NCI-H2196 (cell line): Measurements from ENCODE around the gene SOD1.
"Not testable (repeated sequence)": the region's sequence is repeated elsewhere in the genome, so short reads cannot be mapped to it uniquely, and the experiment has no call there.

Experiments used
- DNase-seq: peaks from one replicate; lab custom pipeline; 2025; ENCODE audit not compliant: unreplicated experiment; lab: John Stamatoyannopoulos, UW

The SOD1 gene

DNA sequence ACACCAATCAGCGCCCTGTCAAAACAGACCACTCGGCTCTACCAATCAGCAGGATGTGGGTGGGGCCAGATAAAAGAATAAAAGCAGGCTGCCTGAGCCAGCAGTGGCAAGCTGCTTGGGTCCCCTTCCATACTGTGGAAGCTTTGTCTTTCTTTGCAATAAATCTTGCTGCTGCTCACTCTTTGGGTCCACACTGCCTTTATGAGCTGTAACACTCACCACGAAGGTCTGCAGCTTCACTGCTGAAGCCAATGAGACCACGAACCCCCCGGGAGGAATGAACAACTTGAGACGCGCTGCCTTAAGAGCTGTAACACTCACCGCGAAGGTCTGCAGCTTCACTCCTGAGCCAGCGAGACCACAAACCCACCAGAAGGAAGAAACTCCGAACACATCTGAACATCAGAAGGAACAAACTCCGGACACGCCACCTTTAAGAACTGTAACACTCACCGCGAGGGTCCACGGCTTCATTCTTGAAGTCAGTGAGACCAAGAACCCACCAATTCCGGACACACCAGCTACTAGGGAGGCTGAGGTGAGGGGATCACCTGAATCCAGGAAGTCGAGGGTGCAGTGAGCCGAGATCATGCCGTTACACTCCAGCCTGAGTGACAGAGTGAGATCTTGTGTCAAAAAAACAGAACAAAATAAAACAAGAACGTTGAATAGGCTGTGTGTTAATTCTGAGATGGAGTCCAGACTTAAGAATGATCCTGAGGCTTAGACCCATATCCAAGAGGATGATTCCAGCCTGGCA, 4.5 kb upstream of the SOD1 start:
- not testable (repeated sequence) for DNase-seq

DNA sequence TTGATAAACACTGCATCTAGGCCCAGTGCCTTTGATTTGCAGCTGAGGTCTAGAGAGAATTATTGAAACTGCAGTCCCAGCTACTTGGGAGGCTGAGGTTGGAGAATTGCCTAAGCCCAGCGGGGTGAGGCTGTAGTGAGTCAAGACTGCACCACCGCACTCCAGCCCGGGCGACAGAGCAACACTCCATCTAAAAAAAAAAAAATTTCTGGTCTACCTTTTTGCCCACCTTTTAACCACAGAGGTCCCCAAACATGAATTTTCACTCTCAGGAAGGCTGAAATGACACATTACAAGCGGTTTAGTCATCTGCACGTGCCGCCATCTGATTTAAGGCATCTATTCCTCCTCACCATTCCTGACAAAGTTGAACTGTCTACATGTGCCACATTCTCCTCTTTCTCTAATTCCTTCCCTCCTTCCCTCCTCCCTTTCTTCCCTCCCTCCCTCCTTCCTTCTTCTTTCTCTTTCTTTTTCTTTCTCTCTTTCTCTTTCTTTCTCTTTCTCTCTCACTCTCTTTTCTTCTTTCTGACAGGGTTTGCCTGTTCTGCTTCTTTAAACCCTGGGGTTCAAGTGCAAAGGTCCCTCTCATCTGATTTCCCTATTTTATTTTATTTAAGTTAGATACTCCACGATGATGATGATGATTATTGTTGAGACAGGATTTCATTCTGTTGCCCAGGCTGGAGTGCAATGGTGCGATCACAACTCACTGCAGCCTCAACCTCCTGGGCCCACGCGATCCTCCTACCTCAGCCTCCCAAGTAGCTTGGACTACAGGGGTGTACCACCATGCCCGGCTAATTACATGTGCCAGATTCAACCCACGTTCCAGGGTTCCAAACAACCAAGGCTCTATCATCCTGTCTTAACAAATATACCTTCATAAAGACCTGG, 3.0 kb upstream of the SOD1 start:
- DNase-seq = no peak

DNA sequence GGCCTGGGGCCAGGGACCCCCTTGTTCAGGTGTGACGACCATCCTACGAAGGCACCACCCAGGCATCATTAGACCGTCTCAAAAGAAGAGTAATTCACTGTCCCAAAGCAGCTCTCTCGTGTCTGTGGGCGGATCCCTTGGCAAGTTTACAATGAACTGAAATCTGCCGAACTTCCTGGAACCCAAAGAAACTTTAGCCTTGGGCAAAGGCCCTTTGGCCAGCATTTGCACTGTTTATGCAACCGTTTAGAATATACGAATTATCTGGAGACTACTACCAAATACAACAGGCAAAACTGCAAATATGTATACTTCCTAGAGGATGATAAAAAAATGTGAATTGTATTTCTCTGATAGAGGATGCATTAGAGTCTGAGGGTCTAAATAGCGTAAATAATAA, 1.4 kb upstream of the SOD1 start:
- no peak for DNase-seq

DNA sequence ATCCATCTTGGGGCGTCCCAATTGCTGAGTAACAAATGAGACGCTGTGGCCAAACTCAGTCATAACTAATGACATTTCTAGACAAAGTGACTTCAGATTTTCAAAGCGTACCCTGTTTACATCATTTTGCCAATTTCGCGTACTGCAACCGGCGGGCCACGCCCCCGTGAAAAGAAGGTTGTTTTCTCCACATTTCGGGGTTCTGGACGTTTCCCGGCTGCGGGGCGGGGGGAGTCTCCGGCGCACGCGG, 282 bp upstream of the SOD1 start:
- DNase-seq = no peak

DNA sequence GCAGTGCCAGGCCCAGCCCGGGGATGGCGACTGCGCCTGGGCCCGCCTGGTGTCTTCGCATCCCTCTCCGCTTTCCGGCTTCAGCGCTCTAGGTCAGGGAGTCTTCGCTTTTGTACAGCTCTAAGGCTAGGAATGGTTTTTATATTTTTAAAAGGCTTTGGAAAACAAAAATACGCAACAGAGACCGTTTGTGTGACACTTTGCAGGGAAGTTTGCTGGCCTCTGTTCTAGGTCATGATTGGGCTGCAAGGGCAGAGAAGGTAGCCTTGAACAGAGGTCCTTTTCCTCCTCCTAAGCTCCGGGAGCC, 719 bp downstream of the SOD1 start:
- no peak for DNase-seq

DNA sequence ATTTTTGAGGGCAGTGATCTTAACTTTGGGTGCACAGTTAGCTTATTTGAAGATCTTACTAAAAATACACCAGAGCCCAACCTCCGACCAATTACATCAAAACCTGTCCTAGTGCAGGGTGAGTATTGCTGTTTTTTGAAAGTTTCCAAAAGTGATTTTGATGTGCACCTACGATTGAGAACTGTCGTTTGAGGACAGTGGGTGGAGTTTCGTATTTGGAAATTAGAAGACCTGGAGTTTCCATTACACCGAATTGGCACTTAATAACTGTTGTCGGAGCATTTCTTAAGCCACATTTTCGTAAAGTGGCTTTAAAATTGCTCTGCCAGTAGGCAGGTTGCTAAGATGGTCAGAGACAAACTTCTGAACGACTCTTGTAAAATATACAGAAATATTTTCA, 1.1 kb downstream of the SOD1 start:
- DNase-seq = no peak

DNA sequence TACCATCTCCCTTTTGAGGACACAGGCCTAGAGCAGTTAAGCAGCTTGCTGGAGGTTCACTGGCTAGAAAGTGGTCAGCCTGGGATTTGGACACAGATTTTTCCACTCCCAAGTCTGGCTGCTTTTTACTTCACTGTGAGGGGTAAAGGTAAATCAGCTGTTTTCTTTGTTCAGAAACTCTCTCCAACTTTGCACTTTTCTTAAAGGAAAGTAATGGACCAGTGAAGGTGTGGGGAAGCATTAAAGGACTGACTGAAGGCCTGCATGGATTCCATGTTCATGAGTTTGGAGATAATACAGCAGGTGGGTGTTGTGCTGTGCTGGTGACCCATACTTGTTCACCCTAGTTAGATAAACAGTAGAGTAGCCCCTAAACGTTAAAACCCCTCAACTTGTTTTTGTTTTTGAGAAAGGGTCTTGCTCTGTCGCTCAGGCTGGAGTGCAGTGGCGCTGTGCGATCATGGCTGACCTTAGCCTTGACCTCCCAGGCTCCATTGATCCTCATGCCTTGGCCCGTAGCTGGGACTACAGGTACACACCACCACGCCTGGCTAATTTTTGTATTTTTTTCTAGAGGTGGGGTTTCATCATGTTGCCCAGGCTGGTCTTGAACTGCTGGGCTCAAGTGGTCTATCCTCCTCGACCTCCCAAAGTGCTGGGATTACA, 4.2 kb downstream of the SOD1 start:
- DNase-seq = no peak

DNA sequence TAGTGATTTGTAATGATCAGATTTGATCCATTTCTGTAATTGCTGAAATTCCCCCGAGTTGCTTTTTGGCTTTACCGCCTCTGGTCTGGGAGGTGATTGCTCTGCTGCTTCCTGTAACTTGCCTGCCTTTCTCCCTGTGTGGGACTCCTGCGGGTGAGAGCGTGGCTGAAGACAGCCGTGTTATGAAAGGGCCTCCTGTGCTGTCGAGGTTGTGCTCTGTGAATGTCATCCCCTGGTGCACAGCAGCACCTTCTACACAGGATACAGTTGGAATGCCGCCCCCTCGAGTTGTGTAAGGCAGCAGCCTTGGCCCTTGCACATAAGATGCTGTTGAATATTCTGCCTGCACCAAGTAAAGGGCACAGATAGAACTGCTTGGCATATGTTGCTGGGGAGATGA, 5.9 kb downstream of the SOD1 start:
- no peak for DNase-seq

DNA sequence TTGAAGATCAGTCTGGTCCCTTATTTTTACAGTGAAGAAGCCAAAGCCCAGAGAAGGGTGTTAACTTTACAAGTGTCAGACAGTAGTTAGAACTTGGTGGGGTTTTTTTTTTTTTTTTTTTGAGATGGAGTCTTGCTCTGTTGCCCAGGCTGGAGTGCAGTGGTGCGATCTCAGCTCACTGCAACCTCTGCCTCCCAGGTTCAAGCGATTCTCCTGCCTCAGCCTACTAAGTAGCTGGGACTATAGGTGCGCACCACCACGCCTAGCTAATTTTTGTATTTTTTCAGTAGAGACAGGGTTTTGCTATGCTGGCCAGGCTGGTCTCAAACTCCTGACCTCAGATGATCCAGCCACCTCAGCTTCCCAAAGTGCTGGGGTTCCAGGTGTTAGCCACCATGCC, 6.4 kb downstream of the SOD1 start:
- DNase-seq = not testable (repeated sequence)

DNA sequence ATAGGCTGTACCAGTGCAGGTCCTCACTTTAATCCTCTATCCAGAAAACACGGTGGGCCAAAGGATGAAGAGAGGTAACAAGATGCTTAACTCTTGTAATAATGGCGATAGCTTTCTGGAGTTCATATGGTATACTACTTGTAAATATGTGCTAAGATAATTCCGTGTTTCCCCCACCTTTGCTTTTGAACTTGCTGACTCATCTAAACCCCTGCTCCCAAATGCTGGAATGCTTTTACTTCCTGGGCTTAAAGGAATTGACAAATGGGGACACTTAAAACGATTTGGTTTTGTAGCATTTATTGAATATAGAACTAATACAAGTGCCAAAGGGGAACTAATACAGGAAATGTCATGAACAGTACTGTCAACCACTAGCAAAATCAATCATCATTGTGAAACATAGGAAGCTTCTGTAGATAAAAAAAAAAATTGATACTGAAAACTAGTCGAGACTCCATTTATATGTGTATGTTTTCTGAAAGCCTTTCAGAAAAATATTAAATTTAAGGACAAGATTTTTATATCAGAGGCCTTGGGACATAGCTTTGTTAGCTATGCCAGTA, 7.0 kb downstream of the SOD1 start:
- DNase-seq = no peak

DNA sequence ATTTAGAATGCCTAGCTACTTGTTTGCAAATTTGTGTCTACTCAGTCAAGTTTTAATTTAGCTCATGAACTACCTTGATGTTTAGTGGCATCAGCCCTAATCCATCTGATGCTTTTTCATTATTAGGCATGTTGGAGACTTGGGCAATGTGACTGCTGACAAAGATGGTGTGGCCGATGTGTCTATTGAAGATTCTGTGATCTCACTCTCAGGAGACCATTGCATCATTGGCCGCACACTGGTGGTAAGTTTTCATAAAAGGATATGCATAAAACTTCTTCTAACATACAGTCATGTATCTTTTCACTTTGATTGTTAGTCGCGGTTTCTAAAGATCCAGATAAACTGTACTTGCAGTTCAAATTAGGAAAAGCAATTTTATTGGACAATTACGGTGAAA, 7.6 kb downstream of the SOD1 start:
- DNase-seq = no peak

DNA sequence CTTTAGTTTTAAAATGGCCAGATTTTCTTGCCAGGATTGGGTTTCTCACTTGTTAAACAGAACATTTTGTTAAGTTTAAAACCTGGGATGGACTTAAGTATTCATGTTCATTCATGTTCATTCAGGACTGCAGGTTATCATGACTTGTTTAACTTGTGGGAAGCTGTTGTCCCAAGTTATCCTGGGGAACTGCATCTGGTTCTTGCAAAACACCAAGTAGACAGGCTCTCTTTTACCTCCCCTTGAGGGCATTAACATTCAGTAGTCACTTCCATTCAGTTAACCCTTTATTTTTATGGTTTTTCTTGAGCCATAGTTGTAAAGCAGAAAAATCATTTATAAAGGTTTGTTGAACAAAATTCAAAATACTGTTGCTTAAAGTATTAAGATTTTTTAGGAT, 8.1 kb downstream of the SOD1 start:
- DNase-seq = no peak

DNA sequence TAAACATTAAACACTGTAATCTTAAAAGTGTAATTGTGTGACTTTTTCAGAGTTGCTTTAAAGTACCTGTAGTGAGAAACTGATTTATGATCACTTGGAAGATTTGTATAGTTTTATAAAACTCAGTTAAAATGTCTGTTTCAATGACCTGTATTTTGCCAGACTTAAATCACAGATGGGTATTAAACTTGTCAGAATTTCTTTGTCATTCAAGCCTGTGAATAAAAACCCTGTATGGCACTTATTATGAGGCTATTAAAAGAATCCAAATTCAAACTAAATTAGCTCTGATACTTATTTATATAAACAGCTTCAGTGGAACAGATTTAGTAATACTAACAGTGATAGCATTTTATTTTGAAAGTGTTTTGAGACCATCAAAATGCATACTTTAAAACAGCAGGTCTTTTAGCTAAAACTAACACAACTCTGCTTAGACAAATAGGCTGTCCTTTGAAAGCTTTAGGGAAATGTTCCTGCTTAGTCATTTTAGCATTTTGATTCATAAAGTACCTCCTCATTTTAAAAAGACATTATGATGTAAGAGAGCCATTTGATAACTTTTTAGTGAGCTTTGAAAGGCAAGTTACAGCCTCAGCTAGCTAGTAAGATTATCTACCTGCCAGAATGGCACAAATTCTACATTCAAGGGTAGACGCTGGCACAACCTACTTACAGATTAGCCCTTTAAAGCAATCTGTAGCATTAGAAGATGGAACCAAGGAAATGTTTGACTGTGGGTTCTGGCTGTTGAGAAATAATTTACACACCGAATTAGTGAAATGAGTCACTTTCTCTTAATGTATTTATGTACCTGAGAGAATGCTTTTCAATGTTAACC, 9.4 kb downstream of the SOD1 start:
- DNase-seq = no peak

DNA sequence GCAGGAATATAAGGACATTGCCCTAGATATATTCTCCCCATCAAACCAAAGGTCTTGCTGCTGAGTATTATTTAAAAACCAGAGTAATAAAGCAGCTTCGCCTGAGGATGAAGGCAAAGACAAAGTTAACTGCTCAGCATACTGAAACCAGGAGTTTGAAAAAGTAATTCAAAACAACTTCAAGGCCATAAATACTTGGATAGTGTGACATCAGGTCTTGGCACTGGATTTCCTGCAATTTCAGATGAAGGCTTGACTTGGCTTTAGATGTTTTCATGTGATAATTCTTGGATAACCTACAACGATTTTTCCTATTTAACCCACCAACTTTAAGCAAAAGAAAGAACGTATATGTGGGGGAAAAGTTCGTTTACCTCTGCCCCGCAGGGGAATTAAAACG, 10.6 kb downstream of the SOD1 start:
- DNase-seq = no peak

DNA sequence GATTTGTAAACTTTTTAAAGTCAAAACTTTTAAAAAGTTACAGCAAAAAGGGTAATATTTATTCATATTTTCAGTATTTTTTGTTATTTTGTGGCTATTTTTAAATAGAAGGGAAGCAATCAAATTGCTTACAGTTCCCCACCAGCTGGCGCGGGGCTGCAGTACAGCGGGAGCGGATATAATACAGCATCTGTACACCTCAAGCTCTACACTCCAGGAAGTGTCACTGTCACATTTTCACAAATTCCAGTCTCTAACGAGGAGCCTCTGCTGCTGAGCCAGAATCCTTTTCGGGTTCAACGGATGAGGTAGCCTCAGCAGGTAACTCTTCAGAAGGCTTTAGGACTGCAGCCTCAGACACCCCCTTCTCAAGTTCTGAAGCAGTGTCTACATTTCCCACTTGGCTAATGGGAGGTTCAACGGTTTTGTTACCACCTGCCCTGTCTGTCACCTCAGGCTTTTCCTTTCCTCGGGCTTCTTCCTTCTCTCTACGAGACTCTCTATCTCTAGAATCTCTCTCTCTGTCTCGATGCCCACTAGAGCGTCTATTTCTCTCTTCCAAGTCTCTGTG, 11.7 kb downstream of the SOD1 start:
- no peak for DNase-seq

DNA sequence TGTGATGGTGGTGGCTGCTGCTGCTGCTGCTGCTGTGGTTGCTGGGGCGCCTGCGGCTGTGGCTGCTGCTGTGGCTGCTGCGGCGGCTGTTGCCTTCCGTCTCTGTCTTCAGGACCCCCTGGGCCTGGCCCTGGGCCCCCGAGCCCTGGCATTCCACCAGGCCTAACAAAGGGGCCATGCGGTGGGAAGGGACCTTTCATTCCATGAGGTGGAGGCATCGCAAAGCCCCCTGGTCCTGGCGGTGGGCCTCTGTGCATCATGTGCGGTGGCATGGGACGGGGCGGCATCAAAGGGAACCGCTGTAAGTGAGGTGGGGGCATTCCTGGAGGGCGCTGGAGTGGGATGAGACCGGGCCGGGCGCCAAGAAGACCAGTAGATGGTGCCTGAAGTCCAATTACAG, 12.4 kb downstream of the SOD1 start:
- DNase-seq = no peak

DNA sequence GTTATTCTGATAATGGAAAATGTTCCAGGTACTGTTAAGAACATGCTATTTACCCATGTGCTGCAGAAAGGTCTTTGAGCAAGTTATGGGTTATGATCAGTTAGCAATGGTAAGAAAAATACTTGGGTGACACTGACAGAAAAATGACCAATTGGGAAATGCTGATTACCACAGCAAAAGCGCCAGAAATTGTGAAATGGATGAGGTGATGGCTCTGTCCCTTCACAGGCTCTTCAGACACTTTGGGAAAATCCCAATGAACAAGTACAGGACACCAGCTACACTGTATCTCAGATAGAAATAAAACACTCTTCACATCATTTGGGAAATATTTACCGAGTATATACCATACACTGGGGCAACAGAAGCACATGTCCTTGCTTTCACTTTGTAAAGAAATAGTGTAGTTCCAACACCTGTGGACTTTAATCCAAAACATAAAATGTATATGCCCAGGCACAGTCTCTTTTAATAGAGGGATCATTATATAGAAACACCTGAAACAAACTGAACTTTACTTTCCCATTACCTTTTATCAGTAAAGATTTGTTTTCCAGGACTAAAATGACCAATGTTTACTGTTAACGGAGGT, 13.9 kb downstream of the SOD1 start:
- DNase-seq = no peak

DNA sequence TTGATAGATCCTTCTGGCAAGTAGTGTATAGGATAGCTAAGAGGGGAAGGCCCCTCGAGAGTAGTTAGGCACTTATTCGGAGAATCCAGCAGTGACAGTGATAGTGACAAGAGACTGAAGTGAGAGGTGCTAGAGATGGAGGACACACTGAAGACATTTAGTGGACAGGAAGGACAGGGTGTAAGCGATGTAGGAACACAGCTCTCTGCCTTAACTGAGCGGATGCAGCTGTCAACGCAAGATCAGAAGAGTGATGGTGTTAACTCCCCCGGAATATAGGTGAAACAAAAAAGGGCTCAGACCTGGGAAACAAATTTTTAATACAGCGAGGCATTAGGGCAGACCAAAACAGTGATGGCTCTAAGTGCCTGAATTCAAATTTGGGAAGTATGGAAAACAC, 15.8 kb downstream of the SOD1 start:
- no peak for DNase-seq

DNA sequence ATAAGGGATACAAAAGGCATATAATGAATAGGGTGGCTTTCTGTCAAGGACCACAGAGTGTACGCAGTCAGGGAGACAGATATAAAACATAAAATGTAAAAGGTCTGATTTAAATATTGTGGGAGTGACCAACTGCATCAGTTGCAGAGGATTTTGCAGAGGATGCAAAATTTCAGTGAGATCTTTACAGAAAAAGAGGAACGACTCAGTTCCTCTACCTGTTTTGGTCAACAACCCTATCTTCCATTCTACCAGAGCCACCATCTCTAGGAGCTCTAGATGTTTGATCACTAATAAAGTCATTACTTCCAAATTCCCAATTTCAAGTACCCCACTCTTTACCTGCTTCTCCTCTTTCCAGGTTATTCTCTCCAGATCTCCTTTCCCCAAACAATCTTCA, 16.5 kb downstream of the SOD1 start:
- DNase-seq = no peak

DNA sequence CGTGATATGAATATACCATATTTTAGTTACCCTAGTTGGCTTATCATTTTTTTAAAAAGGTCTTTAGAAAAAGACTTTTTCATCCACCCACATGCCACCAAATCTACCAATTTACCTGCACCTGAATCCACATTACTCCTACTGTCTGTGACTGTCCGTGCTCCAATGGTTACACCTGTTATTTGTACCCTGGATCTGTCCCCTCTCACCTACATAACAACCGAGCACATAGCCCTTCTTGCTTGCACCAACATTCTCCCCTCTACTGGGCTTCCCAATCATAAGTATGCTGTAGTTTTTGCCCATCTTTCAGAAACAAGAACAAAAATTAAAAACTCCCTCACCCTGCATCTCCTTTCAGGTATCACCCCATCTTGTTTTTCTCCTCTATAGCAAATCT, 17.6 kb downstream of the SOD1 start:
- no peak for DNase-seq

DNA sequence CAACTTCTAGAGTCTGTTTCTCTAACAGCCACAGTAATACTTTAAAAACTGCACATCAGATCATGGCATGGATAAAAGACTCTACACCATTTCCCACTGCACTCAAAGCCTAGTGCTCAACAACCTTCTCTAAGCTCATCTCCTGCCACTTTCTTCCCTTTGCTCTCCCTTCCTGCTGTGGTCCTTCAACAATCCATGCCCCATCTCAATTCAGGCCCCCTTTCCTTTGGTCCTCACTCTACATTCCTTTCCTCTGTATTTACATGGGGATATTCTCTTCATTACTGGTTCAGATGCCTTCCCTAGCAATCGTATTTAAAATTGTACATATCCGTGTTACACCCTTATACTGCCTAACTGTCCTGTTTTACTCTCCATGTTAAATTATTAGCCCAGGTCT, 19.0 kb downstream of the SOD1 start:
- DNase-seq = no peak
